Measurements from ENCODE around the gene CHST13. TPM values are rescaled to one million over a fixed set of nuclear protein-coding genes. Genes with fewer than 3 reads are reported as not detected.

CHST13 gene
- total RNA-seq, 1 donor from 2014 or later: 0.64 TPM

DNA sequence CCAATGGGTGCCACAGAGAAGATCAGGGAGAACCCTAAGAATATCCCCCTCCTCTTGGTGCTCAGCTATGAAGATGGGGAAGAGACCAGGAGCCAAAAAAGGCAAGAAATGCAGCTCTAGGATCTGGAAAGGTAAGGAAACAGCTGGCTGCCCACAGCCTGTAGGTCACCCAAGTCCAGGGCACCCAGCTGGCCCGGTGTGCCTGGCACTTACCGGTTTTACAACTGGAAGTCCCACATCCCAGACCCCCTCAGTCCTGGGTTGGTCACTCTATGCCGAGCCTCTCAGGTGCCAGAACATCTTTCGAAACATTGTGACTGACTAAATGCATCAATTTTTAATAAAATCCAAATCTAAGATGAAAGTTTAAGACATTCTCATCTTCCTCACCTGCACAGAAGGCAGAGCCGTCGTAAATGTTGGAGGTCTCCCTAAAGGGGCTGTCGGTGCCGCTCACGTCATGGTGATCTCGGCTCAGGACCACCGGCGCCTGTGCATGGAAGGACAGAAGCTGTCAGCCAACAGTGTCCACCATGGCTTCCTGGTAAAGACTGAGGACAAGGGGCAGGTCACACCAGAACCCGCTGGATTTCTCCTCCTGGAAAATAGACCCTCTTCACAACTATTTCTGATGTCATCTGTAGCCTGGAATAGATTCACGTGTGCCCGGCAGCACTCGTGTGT is 34.9 kb upstream of the CHST13 start:
- no peak overlapping the region for H3K27ac ChIP-seq
- H3K4me3 ChIP-seq: no peak overlapping the region
- intact Hi-C loops (cut with DNase I): no loop called here
- DNase-seq (no peak), ATAC-seq (no peak)
- TF ChIP-seq, protein P1, sequence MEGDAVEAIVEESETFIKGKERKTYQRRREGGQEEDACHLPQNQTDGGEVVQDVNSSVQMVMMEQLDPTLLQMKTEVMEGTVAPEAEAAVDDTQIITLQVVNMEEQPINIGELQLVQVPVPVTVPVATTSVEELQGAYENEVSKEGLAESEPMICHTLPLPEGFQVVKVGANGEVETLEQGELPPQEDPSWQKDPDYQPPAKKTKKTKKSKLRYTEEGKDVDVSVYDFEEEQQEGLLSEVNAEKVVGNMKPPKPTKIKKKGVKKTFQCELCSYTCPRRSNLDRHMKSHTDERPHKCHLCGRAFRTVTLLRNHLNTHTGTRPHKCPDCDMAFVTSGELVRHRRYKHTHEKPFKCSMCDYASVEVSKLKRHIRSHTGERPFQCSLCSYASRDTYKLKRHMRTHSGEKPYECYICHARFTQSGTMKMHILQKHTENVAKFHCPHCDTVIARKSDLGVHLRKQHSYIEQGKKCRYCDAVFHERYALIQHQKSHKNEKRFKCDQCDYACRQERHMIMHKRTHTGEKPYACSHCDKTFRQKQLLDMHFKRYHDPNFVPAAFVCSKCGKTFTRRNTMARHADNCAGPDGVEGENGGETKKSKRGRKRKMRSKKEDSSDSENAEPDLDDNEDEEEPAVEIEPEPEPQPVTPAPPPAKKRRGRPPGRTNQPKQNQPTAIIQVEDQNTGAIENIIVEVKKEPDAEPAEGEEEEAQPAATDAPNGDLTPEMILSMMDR (IDR thresholded peaks at IDR 0.05): no peak
- H3K36me3 ChIP-seq: no peaks in the 10 kb centered on the region
- no peaks in the 10 kb centered on the region for H3K27me3 ChIP-seq
- H3K9me3 ChIP-seq: no peaks in the 10 kb centered on the region
- H3K4me1 ChIP-seq: no peaks in the 10 kb centered on the region

GRCh38 chr3:126490619-126491018 is 33.3 kb upstream of the CHST13 start:
- H3K4me1 ChIP-seq: no peaks in the 10 kb centered on the region

GRCh38 chr3:126491221-126492013 is 32.5 kb upstream of the CHST13 start:
- no peaks in the 10 kb centered on the region for H3K9me3 ChIP-seq
- H3K4me1 ChIP-seq: no peaks in the 10 kb centered on the region
- no peaks in the 10 kb centered on the region for H3K27me3 ChIP-seq
- ATAC-seq (no peak), DNase-seq (no peak)
- TF ChIP-seq, protein P1 (IDR thresholded peaks at IDR 0.05): no peak
- H3K4me3 ChIP-seq: no peak overlapping the region
- no peaks in the 10 kb centered on the region for H3K36me3 ChIP-seq
- H3K27ac ChIP-seq: no peak overlapping the region
- intact Hi-C loops (cut with DNase I): no loop called here

More at GRCh38 chr3:126490619-126491018, 33.3 kb upstream of the CHST13 start:
- no peak for DNase-seq
- Histone ChIP-seq H3K9me3 (no peaks in the 10 kb centered on the region), H3K4me3 (no peak overlapping the region), H3K27ac (no peak overlapping the region), H3K27me3 (no peaks in the 10 kb centered on the region), H3K36me3 (no peaks in the 10 kb centered on the region)
- TF ChIP-seq, protein P1 (IDR thresholded peaks at IDR 0.05): no peak
- intact Hi-C loops (cut with DNase I): no loop called here
- ATAC-seq: no peak

GRCh38 chr3:126493051-126493450 is 30.9 kb upstream of the CHST13 start:
- no peaks in the 10 kb centered on the region for H3K36me3 ChIP-seq
- no peaks in the 10 kb centered on the region for H3K4me1 ChIP-seq
- ATAC-seq (no peak), DNase-seq (no peak)
- no peak overlapping the region for H3K27ac ChIP-seq
- intact Hi-C loops (cut with DNase I): no loop called here
- H3K9me3 ChIP-seq: no peaks in the 10 kb centered on the region
- no peak overlapping the region for H3K4me3 ChIP-seq
- H3K27me3 ChIP-seq: no peaks in the 10 kb centered on the region
- TF ChIP-seq, protein P1 (IDR thresholded peaks at IDR 0.05): no peak

DNA sequence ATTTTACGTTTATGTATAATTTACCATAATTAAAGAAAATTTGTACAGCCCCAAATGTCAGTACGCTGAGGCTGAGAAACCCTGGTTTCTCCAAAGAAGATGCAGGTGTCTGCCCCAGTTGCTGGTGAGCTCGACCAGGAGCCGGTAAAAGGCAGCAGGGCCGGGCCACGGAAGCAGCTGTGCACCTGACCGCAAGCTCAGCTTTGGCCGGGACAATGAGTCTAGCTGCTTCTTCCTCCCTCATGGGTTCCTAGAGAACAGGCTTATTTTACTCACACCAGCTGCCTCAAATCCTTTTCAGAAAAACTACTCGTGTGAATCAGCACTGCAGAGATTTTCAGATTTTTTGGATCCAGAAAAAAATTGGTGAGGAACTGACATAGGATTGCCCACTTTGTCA is 30.2 kb upstream of the CHST13 start:
- Histone ChIP-seq H3K4me3 (no peak overlapping the region), H3K27me3 (no peaks in the 10 kb centered on the region), H3K4me1 (no peaks in the 10 kb centered on the region), H3K9me3 (no peaks in the 10 kb centered on the region), H3K27ac (no peak overlapping the region), H3K36me3 (no peaks in the 10 kb centered on the region)
- ATAC-seq (no peak), DNase-seq (no peak)
- TF ChIP-seq, protein P1 (IDR thresholded peaks at IDR 0.05): no peak
- intact Hi-C loops (cut with DNase I): no loop called here

Measured in upper lobe of right lung (tissue), 1 donor.